Measurements from ENCODE around the gene SYT9. TPM values are rescaled to one million over a fixed set of nuclear protein-coding genes. Genes with fewer than 3 reads are reported as not detected.

SYT9 gene
- total and polyA plus RNA-seq, 10 of the 15 experiments (the other 5 are each of a cell fraction or from before 2014, with no cell fraction given) = 0.03 TPM; not detected in 9

GRCh38 chr11:7239877-7240276, 11.8 kb upstream of the SYT9 start:
- Histone ChIP-seq H4K20me1 (ENCODE audit: control insufficient read depth, insufficient read depth) (no peaks in the 10 kb centered on the region), H3K9me3 (replicated peaks; ENCODE audit: control insufficient read depth, insufficient read depth, low read length) (no peaks in the 10 kb centered on the region), H3K27ac (ENCODE audit: control insufficient read depth, insufficient read depth) (no peak overlapping the region), H3K27me3 (replicated peaks in 1 of 2; ENCODE audit: control insufficient read depth in 2 of 2, insufficient read depth in 2 of 2, low read length in 1 of 2) (no peaks in the 10 kb centered on the region; a peak in 1 of 4 replicates), H3K36me3 (ENCODE audit: control insufficient read depth in 2 of 2, insufficient read depth in 2 of 2, low read length in 1 of 2) (no peaks in the 10 kb centered on the region), H3K4me2 (ENCODE audit: control insufficient read depth, insufficient read depth) (no peak overlapping the region), H3K9ac (ENCODE audit: control insufficient read depth, insufficient read depth, low read length) (no peak overlapping the region), H2AFZ (ENCODE audit: control insufficient read depth, low read depth, low read length) (no peak overlapping the region), H3K79me2 (ENCODE audit: control insufficient read depth, insufficient read depth, low read length) (no peaks in the 10 kb centered on the region), H3K4me3 (no peak overlapping the region), H3K4me1 (ENCODE audit: control insufficient read depth, insufficient read depth, low read length) (no peaks in the 10 kb centered on the region)
- BruUV-seq (replicated peaks) = no TSS peak
- ChIA-PET CTCF (interaction anchor here (1.0 kb wide), 1 partner anchor 12 kb away, joined by 3 read pairs; no protein-coding TSS in a partner anchor), SMC1A (ENCODE audit: uncharacterized antibody, unreplicated experiment) (no interaction called here), POLR2A (no interaction called here), RAD21 (ENCODE audit: unreplicated experiment) (no interaction called here)
- 6% methylated on average over 5 of the region's 5 CpGs for WGBS (ENCODE audit: insufficient coverage, insufficient replicate concordance, low lambda C conversion rate, missing lambda C conversion rate)
- intact Hi-C loops (cut with micrococcal nuclease; ENCODE audit: unreplicated experiment) = no loop called here
- ATAC-seq = no peak
- FAIRE-seq = no peak
- in situ Hi-C loops (cut with MboI) = no loop called here
- no peak for DNase-seq (ENCODE audit: low read depth, low spot score)
- no peak for TF ChIP-seq DPF2 (IDR thresholded peaks at IDR 0.05)
- TF ChIP-seq NRF1 (conservative IDR thresholded peaks at IDR 0.05; ENCODE audit: low read depth, low read length) = no peak
- no peak for TF ChIP-seq ZNF592 (IDR thresholded peaks at IDR 0.05)
- no peak for TF ChIP-seq FOS (IDR thresholded peaks at IDR 0.05; ENCODE audit: borderline replicate concordance, extremely low read depth, insufficient read length)
- no peak for TF ChIP-seq PRDM15 (CRISPR knock-in tag; IDR thresholded peaks at IDR 0.05)
- no peak for TF ChIP-seq CUX1 (IDR thresholded peaks at IDR 0.05; ENCODE audit: insufficient replicate concordance, low read depth, low read length)
- TF ChIP-seq NFYB (IDR thresholded peaks at IDR 0.05; ENCODE audit: insufficient read depth, low read depth, low read length) = no peak
- TF ChIP-seq HDAC6 (IDR thresholded peaks at IDR 0.05; ENCODE audit: unreplicated experiment) = no peak
- TF ChIP-seq NFYA (IDR thresholded peaks at IDR 0.05; ENCODE audit: borderline replicate concordance, low read depth, low read length) = no peak
- no peak for TF ChIP-seq BHLHE40 (IDR thresholded peaks at IDR 0.05; ENCODE audit: borderline replicate concordance in 1 of 2, low read depth in 2 of 2, low read length in 1 of 2)
- TF ChIP-seq MYB (IDR thresholded peaks at IDR 0.05; ENCODE audit: borderline replicate concordance, low read depth, low read length) = no peak

Measured in GM12878 (cell line).